DND-41 (cell line): ENCODE results near the gene FAM120A.

ENCODE experiments used
- EZH2 ChIP-seq: IDR thresholded peaks from 3 replicates; pipeline ENCODE4 v1.6.1; 2012; ENCODE audit warnings: borderline replicate concordance, low read depth, mild to moderate bottlenecking, moderate library complexity, low read length, inconsistent platforms; ENCODE audit not compliant: severe bottlenecking
- TF ChIP-seq, protein P1 (sequence below): IDR thresholded peaks from 2 replicates; pipeline ENCODE4 v1.5.1; 2012; ENCODE audit warnings: borderline replicate concordance, low read length, moderate library complexity, mild to moderate bottlenecking; ENCODE audit not compliant: poor library complexity, severe bottlenecking; ENCODE audit errors: extremely low read depth

DNA sequence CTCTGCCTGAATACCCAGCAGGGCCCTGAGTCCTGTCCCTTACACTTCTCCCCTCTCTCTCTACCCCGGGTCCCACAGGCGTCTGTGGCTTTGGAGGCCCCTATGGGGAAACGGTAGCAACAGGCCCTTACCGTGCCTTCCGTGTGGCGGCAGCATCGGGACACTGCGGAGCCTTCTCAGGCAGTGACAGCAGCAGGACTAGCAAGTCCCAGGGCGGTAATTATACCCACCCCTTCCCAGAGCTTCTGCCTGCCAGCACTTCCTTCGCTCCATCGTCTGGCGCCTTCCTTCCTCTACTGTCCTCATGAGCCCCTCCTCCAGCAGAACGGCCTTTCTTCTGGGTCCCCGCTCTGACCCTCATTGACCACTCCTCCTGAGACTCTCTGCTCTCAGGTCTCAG, 107.0 kb downstream of the FAM120A start:
- TF ChIP-seq, protein P1, sequence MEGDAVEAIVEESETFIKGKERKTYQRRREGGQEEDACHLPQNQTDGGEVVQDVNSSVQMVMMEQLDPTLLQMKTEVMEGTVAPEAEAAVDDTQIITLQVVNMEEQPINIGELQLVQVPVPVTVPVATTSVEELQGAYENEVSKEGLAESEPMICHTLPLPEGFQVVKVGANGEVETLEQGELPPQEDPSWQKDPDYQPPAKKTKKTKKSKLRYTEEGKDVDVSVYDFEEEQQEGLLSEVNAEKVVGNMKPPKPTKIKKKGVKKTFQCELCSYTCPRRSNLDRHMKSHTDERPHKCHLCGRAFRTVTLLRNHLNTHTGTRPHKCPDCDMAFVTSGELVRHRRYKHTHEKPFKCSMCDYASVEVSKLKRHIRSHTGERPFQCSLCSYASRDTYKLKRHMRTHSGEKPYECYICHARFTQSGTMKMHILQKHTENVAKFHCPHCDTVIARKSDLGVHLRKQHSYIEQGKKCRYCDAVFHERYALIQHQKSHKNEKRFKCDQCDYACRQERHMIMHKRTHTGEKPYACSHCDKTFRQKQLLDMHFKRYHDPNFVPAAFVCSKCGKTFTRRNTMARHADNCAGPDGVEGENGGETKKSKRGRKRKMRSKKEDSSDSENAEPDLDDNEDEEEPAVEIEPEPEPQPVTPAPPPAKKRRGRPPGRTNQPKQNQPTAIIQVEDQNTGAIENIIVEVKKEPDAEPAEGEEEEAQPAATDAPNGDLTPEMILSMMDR, result no peak
- no peak for TF ChIP-seq EZH2
